Activated T-helper 1 cell treated with anti-CD3 and anti-CD28 coated beads, Interleukin-2, amount 50 U/mL, for 16 hours (primary cell): ENCODE measurements around the gene RBM3.

Experiments used
- DNase-seq, 2 donors: peaks; one replicate each; pipeline ENCODE4 v3.0.0-alpha.2; 2020; ENCODE audit warnings: low read depth in 1 of 2, low spot score in 1 of 2

RBM3 gene

DNA sequence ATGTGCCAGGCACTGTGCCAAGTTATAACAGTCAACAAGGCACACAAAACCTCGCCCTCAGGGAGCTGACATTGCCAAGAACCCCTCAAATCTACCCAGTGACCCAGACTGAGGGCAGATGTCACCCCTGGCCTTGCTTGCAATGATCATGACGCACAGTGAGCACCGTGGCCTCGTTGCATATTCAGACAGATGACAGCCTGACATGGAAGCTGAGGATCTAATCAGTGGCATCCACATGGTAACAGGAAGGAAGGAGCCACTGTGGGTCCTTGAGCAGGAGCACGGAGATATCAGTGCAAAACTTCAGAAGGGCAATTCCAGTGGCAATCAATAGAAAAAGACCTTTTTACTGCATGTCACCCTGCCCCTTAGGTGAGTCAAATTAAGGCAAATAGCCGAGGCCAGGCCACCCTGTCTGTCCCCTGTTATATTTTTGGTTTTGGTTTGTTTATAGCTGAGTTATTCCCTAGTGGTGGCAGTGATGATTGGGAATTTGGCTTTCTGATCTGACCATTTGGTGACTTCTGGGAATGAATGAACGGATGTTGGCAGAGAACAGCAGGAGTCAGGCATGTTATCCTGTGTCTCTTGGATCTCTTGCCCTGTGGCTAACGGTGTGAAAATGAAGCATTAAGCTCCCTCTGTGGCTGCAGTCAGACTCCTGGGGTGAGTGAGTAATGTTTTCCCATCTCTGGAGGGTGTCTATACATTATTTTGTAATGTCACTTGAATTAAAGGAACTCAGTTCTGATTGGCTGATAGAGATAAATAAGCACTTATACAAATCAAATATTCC lies 43.5 kb downstream of the RBM3 start:
- no peak for DNase-seq

GRCh38 chrX:48626401-48627298 lies 52.4 kb downstream of the RBM3 start:
- no peak for DNase-seq
